ENCODE data around the gene MYO9A. TPM values are rescaled to one million over a fixed set of nuclear protein-coding genes. Genes with fewer than 3 reads are reported as not detected.

MYO9A gene
- total RNA-seq, 1 donor, result 59.0 TPM

GRCh38 chr15:71825021-71825730, 292.8 kb downstream of the MYO9A start:
- H3K36me3 ChIP-seq (ENCODE audit: insufficient read depth, low read length), result peaks cover 66% of the 10 kb centered on the region
- H3K4me3 ChIP-seq (ENCODE audit: insufficient read depth, low read length), result no peak overlapping the region
- TF ChIP-seq CTCF (IDR thresholded peaks at IDR 0.05; ENCODE audit: extremely low read depth, low read depth, low read length), result no peak
- no peaks in the 10 kb centered on the region for H3K4me1 ChIP-seq (ENCODE audit: insufficient read depth, low read length)
- no peak overlapping the region for H3K27ac ChIP-seq (ENCODE audit: low read depth, low read length)
- no peaks in the 10 kb centered on the region for H3K27me3 ChIP-seq (ENCODE audit: insufficient read depth, low read length)
- H3K9me3 ChIP-seq (ENCODE audit: low read depth, low read length), result peaks cover 18% of the 10 kb centered on the region
- no peak for DNase-seq (ENCODE audit: insufficient read length, low spot score, missing footprints)
- no peak overlapping the region for H2AFZ ChIP-seq (ENCODE audit: low read length)
- H3K4me2 ChIP-seq (ENCODE audit: insufficient read depth, low read length), result no peak overlapping the region
- H3K79me2 ChIP-seq (ENCODE audit: insufficient read depth, low read length), result no peaks in the 10 kb centered on the region
- H4K20me1 ChIP-seq (ENCODE audit: insufficient read depth, low read length), result no peaks in the 10 kb centered on the region

GRCh38 chr15:71823801-71824200, 294.1 kb downstream of the MYO9A start:
- H3K4me3 ChIP-seq (ENCODE audit: insufficient read depth, low read length), result no peak overlapping the region
- H3K36me3 ChIP-seq (ENCODE audit: insufficient read depth, low read length), result peaks cover 53% of the 10 kb centered on the region
- no peaks in the 10 kb centered on the region for H3K79me2 ChIP-seq (ENCODE audit: insufficient read depth, low read length)
- H2AFZ ChIP-seq (ENCODE audit: low read length), result no peak overlapping the region
- no peaks in the 10 kb centered on the region for H3K27me3 ChIP-seq (ENCODE audit: insufficient read depth, low read length)
- no peaks in the 10 kb centered on the region for H4K20me1 ChIP-seq (ENCODE audit: insufficient read depth, low read length)
- H3K9me3 ChIP-seq (ENCODE audit: low read depth, low read length), result peaks cover 21% of the 10 kb centered on the region
- no peak overlapping the region for H3K27ac ChIP-seq (ENCODE audit: low read depth, low read length)
- DNase-seq (ENCODE audit: insufficient read length, low spot score, missing footprints), result no peak
- no peak overlapping the region for H3K4me2 ChIP-seq (ENCODE audit: insufficient read depth, low read length)
- no peaks in the 10 kb centered on the region for H3K4me1 ChIP-seq (ENCODE audit: insufficient read depth, low read length)
- TF ChIP-seq CTCF (IDR thresholded peaks at IDR 0.05; ENCODE audit: extremely low read depth, low read depth, low read length), result no peak

- no peaks in the 10 kb centered on the region for H4K20me1 ChIP-seq (ENCODE audit: insufficient read depth, low read length)
- H2AFZ ChIP-seq (ENCODE audit: low read length), result no peak overlapping the region
- DNase-seq (ENCODE audit: insufficient read length, low spot score, missing footprints), result no peak
- H3K4me3 ChIP-seq (ENCODE audit: insufficient read depth, low read length), result no peak overlapping the region
- H3K4me2 ChIP-seq (ENCODE audit: insufficient read depth, low read length), result no peak overlapping the region
- peaks cover 52% of the 10 kb centered on the region for H3K36me3 ChIP-seq (ENCODE audit: insufficient read depth, low read length)
- H3K79me2 ChIP-seq (ENCODE audit: insufficient read depth, low read length), result no peaks in the 10 kb centered on the region
- H3K27ac ChIP-seq (ENCODE audit: low read depth, low read length), result no peak overlapping the region
- TF ChIP-seq CTCF (IDR thresholded peaks at IDR 0.05; ENCODE audit: extremely low read depth, low read depth, low read length), result no peak
- no peaks in the 10 kb centered on the region for H3K4me1 ChIP-seq (ENCODE audit: insufficient read depth, low read length)
- H3K9me3 ChIP-seq (ENCODE audit: low read depth, low read length), result peaks cover 21% of the 10 kb centered on the region
- H3K27me3 ChIP-seq (ENCODE audit: insufficient read depth, low read length), result no peaks in the 10 kb centered on the region
Observed at GRCh38 chr15:71822890-71823630, 294.9 kb downstream of the MYO9A start.

GRCh38 chr15:71821547-71822129, 296.3 kb downstream of the MYO9A start:
- H3K36me3 ChIP-seq (ENCODE audit: insufficient read depth, low read length), result peaks cover 37% of the 10 kb centered on the region
- no peak overlapping the region for H3K4me3 ChIP-seq (ENCODE audit: insufficient read depth, low read length)
- no peak for TF ChIP-seq CTCF (IDR thresholded peaks at IDR 0.05; ENCODE audit: extremely low read depth, low read depth, low read length)
- no peaks in the 10 kb centered on the region for H4K20me1 ChIP-seq (ENCODE audit: insufficient read depth, low read length)
- no peak overlapping the region for H3K4me2 ChIP-seq (ENCODE audit: insufficient read depth, low read length)
- no peaks in the 10 kb centered on the region for H3K27me3 ChIP-seq (ENCODE audit: insufficient read depth, low read length)
- H3K79me2 ChIP-seq (ENCODE audit: insufficient read depth, low read length), result no peaks in the 10 kb centered on the region
- H2AFZ ChIP-seq (ENCODE audit: low read length), result no peak overlapping the region
- H3K4me1 ChIP-seq (ENCODE audit: insufficient read depth, low read length), result no peaks in the 10 kb centered on the region
- peaks cover 21% of the 10 kb centered on the region for H3K9me3 ChIP-seq (ENCODE audit: low read depth, low read length)
- H3K27ac ChIP-seq (ENCODE audit: low read depth, low read length), result no peak overlapping the region
- no peak for DNase-seq (ENCODE audit: insufficient read length, low spot score, missing footprints)
